NCI-H524 (cell line): ENCODE data around the gene GFI1B.

Experiments used
- DNase-seq, 2 experiments: peaks; one replicate each; lab custom pipeline; 2025; lab: John Stamatoyannopoulos, UW

Gene GFI1B

GRCh38 chr9:133009906-133010582 lies 31.6 kb downstream of the GFI1B start:
- DNase-seq = no peak

- DNase-seq = no peak
Observed at GRCh38 chr9:133014696-133015095, 36.2 kb downstream of the GFI1B start.

GRCh38 chr9:133023117-133023890 lies 44.8 kb downstream of the GFI1B start:
- DNase-seq = no peak

- DNase-seq = no peak
Observed at GRCh38 chr9:133026426-133026825, 47.9 kb downstream of the GFI1B start.

GRCh38 chr9:133027134-133027533 lies 48.6 kb downstream of the GFI1B start:
- DNase-seq = no peak

- DNase-seq = no peak
Observed at GRCh38 chr9:133028221-133028620, 49.7 kb downstream of the GFI1B start.

DNA sequence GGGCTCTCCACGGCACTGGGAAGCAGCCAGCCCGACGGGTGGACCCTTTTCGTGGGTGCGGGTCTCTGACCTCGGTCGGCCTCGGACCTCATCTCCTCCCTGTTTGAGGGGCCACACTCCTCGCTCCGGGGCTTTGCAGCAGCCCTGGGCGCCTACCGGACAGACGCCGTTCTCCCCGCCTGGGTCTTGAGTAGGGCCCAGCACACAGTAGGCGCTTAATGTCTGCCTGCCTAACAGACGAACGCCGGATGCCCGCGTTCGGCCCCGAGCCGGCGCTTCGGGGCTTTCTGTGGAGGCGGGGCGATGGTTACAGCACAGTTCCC lies 51.5 kb downstream of the GFI1B start:
- DNase-seq = no peak

DNA sequence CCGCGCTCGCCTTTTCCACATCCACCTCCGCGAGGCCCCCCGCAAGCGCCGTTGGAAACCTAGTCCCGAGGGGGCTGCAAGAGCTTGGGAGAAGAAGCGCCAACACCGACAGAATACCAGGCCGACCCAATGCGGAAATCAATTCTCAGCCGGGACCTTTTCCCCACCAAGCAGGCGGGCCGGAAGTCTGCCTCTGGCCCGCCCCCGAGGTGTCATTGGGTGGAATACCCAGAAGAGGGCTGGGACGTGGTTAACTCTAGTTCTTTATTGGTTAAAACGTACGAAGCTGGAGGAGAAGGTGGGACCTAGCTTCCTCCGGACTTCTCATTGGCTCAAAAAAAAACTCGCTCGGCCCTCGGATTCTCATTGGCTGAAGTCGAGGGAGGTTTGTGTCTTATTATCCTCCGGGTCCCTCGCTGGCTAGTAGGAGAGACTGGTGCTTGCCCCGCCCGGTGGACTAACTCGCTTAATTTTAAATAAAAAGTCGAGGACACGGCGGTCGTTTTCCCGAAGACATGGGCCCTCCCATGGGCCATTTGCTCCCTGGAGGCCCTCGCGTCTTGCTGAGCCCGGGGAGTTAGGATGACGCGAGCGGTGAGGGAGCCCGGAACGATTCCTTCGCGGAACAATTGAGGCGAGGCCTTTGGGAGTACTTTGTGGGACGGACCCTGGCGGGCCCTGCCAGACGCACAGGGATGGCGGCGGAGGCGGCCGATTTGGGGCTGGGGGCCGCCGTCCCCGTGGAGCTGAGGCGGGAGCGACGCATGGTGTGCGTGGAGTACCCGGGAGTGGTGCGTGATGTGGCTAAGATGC lies 52.0 kb downstream of the GFI1B start, which contains the start of gene GTF3C5:
Gene GTF3C5 (plus strand): TSS at position 681 of the 813 bp plus-strand sequence. CDS start 15 bp downstream, at position 696.
- peak; percentile 100 for DNase-seq

DNA sequence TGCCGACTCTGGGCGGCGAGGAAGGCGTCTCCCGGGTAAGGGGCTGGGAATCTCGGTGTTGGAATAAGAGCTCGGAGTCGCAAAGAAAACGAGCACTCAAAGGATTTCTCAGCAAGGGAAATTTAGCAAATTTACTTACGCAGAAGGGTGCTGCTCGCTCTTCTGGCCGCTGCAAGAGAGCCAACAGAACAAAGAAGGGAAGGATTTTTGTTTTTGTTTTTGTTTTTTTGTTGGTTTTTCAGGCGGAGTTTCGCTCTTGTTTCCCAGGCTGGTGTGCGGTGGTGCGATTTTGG lies 52.6 kb downstream of the GFI1B start:
- no peak for DNase-seq

GRCh38 chr9:133031496-133031911 lies 53.0 kb downstream of the GFI1B start:
- DNase-seq = no peak

- no peak for DNase-seq
Observed at GRCh38 chr9:133032171-133032570, 53.7 kb downstream of the GFI1B start.

DNA sequence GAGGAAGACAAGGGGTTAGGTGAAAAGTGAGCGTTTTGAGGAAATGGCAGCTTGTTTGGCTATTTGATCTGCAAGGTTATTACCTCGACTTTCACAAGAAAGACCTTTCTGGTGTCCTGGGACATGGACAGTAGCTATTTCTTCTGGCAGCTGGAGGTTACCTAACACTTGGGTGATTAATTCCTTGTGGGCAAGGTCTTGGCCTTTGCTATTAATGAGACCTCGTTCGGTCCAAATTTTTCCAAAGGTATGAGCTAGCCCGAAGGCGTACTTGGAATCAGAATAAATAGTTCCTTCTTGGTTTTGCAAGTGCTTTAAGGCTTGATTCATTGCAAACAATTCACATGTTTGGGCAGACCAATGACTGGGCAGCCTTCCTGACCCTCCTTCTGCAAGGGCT lies 57.2 kb downstream of the GFI1B start:
- DNase-seq = no peak

DNA sequence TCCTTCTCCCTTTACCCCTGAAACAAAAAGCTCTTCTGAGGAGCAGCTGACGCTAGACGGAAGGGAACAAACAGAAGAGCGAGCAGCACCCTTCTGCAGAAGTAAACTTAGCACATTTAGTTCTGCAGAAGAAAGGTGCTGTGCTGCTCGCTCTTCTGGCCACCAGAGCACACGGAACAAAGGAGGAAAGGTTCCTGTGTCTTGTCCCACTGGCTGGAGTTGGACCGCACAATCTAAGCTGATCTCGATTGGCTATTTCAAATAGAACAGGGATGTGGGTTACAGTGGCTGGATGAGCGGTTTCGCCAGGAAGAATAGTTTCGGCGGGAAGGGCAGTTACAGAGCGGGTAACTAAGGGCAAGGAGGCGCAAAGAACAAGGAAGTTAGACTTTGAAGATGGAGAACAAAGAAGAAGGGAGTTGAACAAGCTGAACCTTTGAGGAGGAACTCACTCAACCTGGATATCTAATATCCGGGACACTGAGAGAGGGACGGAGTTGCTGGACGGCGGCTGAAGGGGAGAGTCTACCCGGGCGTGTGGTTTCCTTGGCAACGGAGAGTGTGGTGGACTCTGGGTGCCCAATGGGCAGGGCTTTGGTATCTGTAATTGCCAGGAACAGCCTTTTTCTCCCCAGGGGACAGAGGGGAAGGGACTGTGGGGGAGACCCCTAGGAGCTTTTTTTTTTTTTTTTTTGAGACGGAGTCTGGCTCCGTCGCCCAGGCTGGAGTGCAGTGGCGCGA lies 59.5 kb downstream of the GFI1B start:
- no peak for DNase-seq

DNA sequence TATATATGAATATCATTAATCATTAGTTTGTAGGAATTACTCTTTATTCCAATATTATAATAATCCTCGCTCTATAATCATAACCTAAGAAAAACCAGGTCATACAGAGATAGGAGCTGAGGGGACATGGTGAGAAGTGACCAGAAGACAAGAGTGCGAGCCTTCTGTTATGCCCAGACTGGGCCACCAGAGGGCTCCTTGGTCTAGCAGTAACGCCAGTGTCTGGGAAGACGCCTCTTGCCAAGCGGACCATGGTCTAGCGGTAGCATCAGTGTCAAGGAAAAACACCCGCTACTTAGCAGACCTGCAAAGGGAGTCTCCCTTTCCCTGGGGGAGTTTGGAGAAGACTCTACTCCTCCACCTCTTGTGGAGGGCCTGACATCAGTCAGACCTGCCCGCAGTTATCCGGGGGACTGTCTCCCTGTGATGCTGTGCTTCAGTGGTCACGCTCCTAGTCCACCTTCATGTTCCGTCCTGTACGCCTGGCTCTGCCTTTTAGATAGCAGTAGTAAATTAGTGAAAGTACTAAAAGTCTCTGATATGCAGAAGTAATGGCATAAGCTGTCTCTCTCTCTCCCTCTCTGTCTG lies 62.5 kb downstream of the GFI1B start:
- peak; percentile 6 to 60 for DNase-seq
